GM23338 (cell line): ENCODE results near the gene FIG4. TPM values are rescaled to one million over a fixed set of nuclear protein-coding genes. Genes with fewer than 3 reads are reported as not detected.

Source experiments
- ATAC-seq: fragments of 200-7000 bp; cut with Tn5 transposase; 3 replicates; pipeline ENCODE4 v1.9.1; 2020
- DNase-seq: peaks from one replicate; pipeline ENCODE4 v3.0.0-alpha.2; 2015; ENCODE audit warnings: low spot score
- H2AFZ ChIP-seq: fragments of 200-600 bp; sonication (generic); 2 replicates; pipeline ENCODE4 v1.8.0; 2016; ENCODE audit warnings: antibody characterized with exemption, mild to moderate bottlenecking, moderate library complexity
- H3F3A ChIP-seq: fragments of 200-600 bp; sonication (generic); replicated peaks from 2 replicates; pipeline ENCODE4 v1.8.0; 2017; ENCODE audit warnings: antibody characterized with exemption, mixed run types, low read depth
- H3K27ac ChIP-seq: fragments of 200-600 bp; sonication (generic); 2 replicates; pipeline ENCODE4 v1.6.1; 2016; ENCODE audit warnings: low read depth
- H3K27me3 ChIP-seq: fragments of 200-600 bp; sonication (generic); 2 replicates; pipeline ENCODE4 v1.8.0; 2016; ENCODE audit warnings: mild to moderate bottlenecking, mixed run types, moderate library complexity; ENCODE audit not compliant: insufficient read depth
- H3K36me3 ChIP-seq: fragments of 200-600 bp; sonication (generic); 2 replicates; pipeline ENCODE4 v1.8.0; 2016; ENCODE audit warnings: mild to moderate bottlenecking; ENCODE audit not compliant: insufficient read depth
- H3K4me1 ChIP-seq: fragments of 200-600 bp; sonication (generic); 2 replicates; pipeline ENCODE4 v1.8.0; 2016; ENCODE audit warnings: mild to moderate bottlenecking, moderate library complexity; ENCODE audit not compliant: insufficient read depth
- H3K4me2 ChIP-seq: fragments of 200-600 bp; sonication (generic); 2 replicates; pipeline ENCODE4 v1.7.1; 2017; ENCODE audit warnings: mixed run types
- H3K4me3 ChIP-seq: fragments of 200-600 bp; sonication (generic); 2 replicates; pipeline ENCODE4 v1.6.1; 2016; ENCODE audit warnings: mixed run types
- H3K79me2 ChIP-seq: fragments of 200-600 bp; sonication (generic); replicated peaks from 2 replicates; pipeline ENCODE4 v1.8.0; 2017; ENCODE audit warnings: mild to moderate bottlenecking; ENCODE audit not compliant: insufficient read depth
- H3K9me2 ChIP-seq: fragments of 200-600 bp; sonication (generic); 2 replicates; pipeline ENCODE4 v1.8.0; 2017; ENCODE audit not compliant: insufficient read depth
- H4K20me1 ChIP-seq: fragments of 200-600 bp; sonication (generic); replicated peaks from 2 replicates; pipeline ENCODE4 v1.8.0; 2017; ENCODE audit warnings: mild to moderate bottlenecking; ENCODE audit not compliant: insufficient read depth
- H3K27ac Mint-ChIP-seq: 2 replicates; pipeline ENCODE4 v1.8.0; 2020; ENCODE audit warnings: inconsistent platforms, mild to moderate bottlenecking, moderate library complexity, mixed read lengths
- H3K27me3 Mint-ChIP-seq: 3 replicates; pipeline ENCODE4 v1.8.0; 2022; ENCODE audit warnings: low read depth, mild to moderate bottlenecking, moderate library complexity, mixed read lengths, inconsistent platforms; ENCODE audit not compliant: insufficient read depth, poor library complexity
- H3K36me3 Mint-ChIP-seq: 3 replicates; pipeline ENCODE4 v1.8.0; 2021; ENCODE audit warnings: low read depth, mild to moderate bottlenecking, inconsistent platforms, moderate library complexity, mixed read lengths
- H3K4me1 Mint-ChIP-seq: 3 replicates; pipeline ENCODE4 v1.8.0; 2020; ENCODE audit warnings: mild to moderate bottlenecking, inconsistent platforms, mixed read lengths
- H3K4me3 Mint-ChIP-seq: 3 replicates; pipeline ENCODE4 v1.8.0; 2021; ENCODE audit warnings: moderate library complexity, mild to moderate bottlenecking, inconsistent platforms, mixed read lengths
- H3K9me3 Mint-ChIP-seq: 3 replicates; pipeline ENCODE4 v1.8.0; 2020; ENCODE audit warnings: moderate library complexity, mild to moderate bottlenecking, inconsistent platforms, mixed read lengths
- CREB1 ChIP-seq: fragments of 250-450 bp; sonication (Bioruptor Pico); IDR thresholded peaks from 2 replicates; pipeline ENCODE4 v1.5.0; 2020; ENCODE audit warnings: low read depth, mild to moderate bottlenecking, moderate library complexity
- EZH2 ChIP-seq: fragments of 200-600 bp; sonication (generic); IDR thresholded peaks from one replicate; pipeline ENCODE4 v1.8.0; 2017; ENCODE audit warnings: antibody characterized with exemption, mild to moderate bottlenecking, low read depth; ENCODE audit not compliant: unreplicated experiment
- EZH2phosphoT487 ChIP-seq: fragments of 200-600 bp; sonication (generic); IDR thresholded peaks from one replicate; pipeline ENCODE4 v1.8.1; 2018; ENCODE audit warnings: antibody characterized with exemption; ENCODE audit not compliant: unreplicated experiment
- JUNB ChIP-seq: IDR thresholded peaks from one replicate; pipeline ENCODE4 v1.6.1; 2016; ENCODE audit warnings: antibody characterized with exemption; ENCODE audit not compliant: unreplicated experiment
- NANOG ChIP-seq: IDR thresholded peaks from 2 replicates; pipeline ENCODE4 v1.6.1; 2016; ENCODE audit warnings: antibody characterized with exemption, borderline replicate concordance
- POLR2AphosphoS5 ChIP-seq: IDR thresholded peaks from 2 replicates; pipeline ENCODE4 v1.6.1; 2016; ENCODE audit warnings: antibody characterized with exemption, low read depth
- STAT1 ChIP-seq: IDR thresholded peaks from one replicate; pipeline ENCODE4 v1.6.1; 2016; ENCODE audit warnings: antibody characterized with exemption; ENCODE audit not compliant: unreplicated experiment
- ZNF114 ChIP-seq: fragments of 250-450 bp; sonication (Bioruptor Pico); IDR thresholded peaks from 2 replicates; pipeline ENCODE4 v1.5.0; 2020; ENCODE audit warnings: mild to moderate bottlenecking, moderate library complexity
- ZNF331 ChIP-seq: fragments of 250-450 bp; sonication (Bioruptor Pico); IDR thresholded peaks from 2 replicates; pipeline ENCODE4 v1.5.0; 2020; ENCODE audit warnings: low read depth, mild to moderate bottlenecking, moderate library complexity
- ZNF462 ChIP-seq: fragments of 250-450 bp; sonication (Bioruptor Pico); IDR thresholded peaks from 2 replicates; pipeline ENCODE4 v1.5.0; 2020; ENCODE audit warnings: mild to moderate bottlenecking, moderate library complexity
- polyA plus RNA-seq: library from polyadenylated mRNA; unstranded; fragments of >200 nt; fragmentation: Nextera tagmentation; extraction: Ambion mirVana; gene quantifications from 2 replicates; pipeline ENCODE4 v1.2.1, GENCODE V29; 2016
- total RNA-seq: library from RNA; depleted of rRNA; stranded (reverse); fragments of >200 nt; shearing (Covaris generic); gene quantifications from 2 replicates; pipeline ENCODE4 v1.2.3, GENCODE V29; 2014
- TF ChIP-seq, protein P1 (sequence below): IDR thresholded peaks from 2 replicates; pipeline ENCODE4 v1.6.1; 2016; ENCODE audit warnings: antibody characterized with exemption
- TF ChIP-seq, protein P2 (sequence below): IDR thresholded peaks from one replicate; pipeline ENCODE4 v1.6.1; 2018; ENCODE audit warnings: antibody characterized with exemption; ENCODE audit not compliant: unreplicated experiment
- TF ChIP-seq, protein P3 (sequence below), 2 experiments: fragments of 200-600 bp in 1 of 2; sonication (generic) in 1 of 2; conservative IDR thresholded peaks; 2 replicates each; pipeline versions ENCODE4 v1.5.1 to v1.6.1; 2016 to 2017; ENCODE audit warnings: antibody characterized with exemption in 2 of 2, low read depth in 2 of 2, mild to moderate bottlenecking in 2 of 2, moderate library complexity in 1 of 2

Gene FIG4
- total and polyA plus RNA-seq, 2 experiments from 2014 or later = 7.0 to 16.9 TPM

GRCh38 chr6:109762769-109763441 is 71.8 kb downstream of the FIG4 start:
- Histone ChIP-seq H3K36me3 (no peaks in the 10 kb centered on the region), H3K9me2 (no peaks in the 10 kb centered on the region), H3K79me2 (no peaks in the 10 kb centered on the region), H3K27ac (no peak overlapping the region), H3K27me3 (no peaks in the 10 kb centered on the region), H4K20me1 (no peaks in the 10 kb centered on the region), H3K4me3 (no peak overlapping the region), H3K4me1 (no peaks in the 10 kb centered on the region), H3K4me2 (no peak overlapping the region), H2AFZ (no peak overlapping the region), H3F3A (no peaks in the 10 kb centered on the region)
- no peaks in the 10 kb centered on the region for H3K4me1 Mint-ChIP-seq
- H3K27me3 Mint-ChIP-seq = no peaks in the 10 kb centered on the region
- no peak overlapping the region; the same call in 1 of the 2 replicates for H3K27ac Mint-ChIP-seq
- no peak overlapping the region for H3K4me3 Mint-ChIP-seq
- H3K9me3 Mint-ChIP-seq = peaks cover 2% of the 10 kb centered on the region; the same call in 1 of the 3 replicates
- ATAC-seq = no peak
- TF ChIP-seq EZH2 = no peak
- no peak for TF ChIP-seq EZH2phosphoT487
- TF ChIP-seq ZNF114 = no peak
- no peak for TF ChIP-seq POLR2AphosphoS5
- TF ChIP-seq NANOG = no peak
- no peak for TF ChIP-seq CREB1 (CRISPR knock-in tag)
- no peak for TF ChIP-seq JUNB
- TF ChIP-seq ZNF331 = no peak
- TF ChIP-seq, protein P1, sequence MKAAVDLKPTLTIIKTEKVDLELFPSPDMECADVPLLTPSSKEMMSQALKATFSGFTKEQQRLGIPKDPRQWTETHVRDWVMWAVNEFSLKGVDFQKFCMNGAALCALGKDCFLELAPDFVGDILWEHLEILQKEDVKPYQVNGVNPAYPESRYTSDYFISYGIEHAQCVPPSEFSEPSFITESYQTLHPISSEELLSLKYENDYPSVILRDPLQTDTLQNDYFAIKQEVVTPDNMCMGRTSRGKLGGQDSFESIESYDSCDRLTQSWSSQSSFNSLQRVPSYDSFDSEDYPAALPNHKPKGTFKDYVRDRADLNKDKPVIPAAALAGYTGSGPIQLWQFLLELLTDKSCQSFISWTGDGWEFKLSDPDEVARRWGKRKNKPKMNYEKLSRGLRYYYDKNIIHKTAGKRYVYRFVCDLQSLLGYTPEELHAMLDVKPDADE = no peak
- TF ChIP-seq, protein P2, sequence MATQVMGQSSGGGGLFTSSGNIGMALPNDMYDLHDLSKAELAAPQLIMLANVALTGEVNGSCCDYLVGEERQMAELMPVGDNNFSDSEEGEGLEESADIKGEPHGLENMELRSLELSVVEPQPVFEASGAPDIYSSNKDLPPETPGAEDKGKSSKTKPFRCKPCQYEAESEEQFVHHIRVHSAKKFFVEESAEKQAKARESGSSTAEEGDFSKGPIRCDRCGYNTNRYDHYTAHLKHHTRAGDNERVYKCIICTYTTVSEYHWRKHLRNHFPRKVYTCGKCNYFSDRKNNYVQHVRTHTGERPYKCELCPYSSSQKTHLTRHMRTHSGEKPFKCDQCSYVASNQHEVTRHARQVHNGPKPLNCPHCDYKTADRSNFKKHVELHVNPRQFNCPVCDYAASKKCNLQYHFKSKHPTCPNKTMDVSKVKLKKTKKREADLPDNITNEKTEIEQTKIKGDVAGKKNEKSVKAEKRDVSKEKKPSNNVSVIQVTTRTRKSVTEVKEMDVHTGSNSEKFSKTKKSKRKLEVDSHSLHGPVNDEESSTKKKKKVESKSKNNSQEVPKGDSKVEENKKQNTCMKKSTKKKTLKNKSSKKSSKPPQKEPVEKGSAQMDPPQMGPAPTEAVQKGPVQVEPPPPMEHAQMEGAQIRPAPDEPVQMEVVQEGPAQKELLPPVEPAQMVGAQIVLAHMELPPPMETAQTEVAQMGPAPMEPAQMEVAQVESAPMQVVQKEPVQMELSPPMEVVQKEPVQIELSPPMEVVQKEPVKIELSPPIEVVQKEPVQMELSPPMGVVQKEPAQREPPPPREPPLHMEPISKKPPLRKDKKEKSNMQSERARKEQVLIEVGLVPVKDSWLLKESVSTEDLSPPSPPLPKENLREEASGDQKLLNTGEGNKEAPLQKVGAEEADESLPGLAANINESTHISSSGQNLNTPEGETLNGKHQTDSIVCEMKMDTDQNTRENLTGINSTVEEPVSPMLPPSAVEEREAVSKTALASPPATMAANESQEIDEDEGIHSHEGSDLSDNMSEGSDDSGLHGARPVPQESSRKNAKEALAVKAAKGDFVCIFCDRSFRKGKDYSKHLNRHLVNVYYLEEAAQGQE = no peak
- no peak for TF ChIP-seq ZNF462 (CRISPR knock-in tag)
- TF ChIP-seq, protein P3, sequence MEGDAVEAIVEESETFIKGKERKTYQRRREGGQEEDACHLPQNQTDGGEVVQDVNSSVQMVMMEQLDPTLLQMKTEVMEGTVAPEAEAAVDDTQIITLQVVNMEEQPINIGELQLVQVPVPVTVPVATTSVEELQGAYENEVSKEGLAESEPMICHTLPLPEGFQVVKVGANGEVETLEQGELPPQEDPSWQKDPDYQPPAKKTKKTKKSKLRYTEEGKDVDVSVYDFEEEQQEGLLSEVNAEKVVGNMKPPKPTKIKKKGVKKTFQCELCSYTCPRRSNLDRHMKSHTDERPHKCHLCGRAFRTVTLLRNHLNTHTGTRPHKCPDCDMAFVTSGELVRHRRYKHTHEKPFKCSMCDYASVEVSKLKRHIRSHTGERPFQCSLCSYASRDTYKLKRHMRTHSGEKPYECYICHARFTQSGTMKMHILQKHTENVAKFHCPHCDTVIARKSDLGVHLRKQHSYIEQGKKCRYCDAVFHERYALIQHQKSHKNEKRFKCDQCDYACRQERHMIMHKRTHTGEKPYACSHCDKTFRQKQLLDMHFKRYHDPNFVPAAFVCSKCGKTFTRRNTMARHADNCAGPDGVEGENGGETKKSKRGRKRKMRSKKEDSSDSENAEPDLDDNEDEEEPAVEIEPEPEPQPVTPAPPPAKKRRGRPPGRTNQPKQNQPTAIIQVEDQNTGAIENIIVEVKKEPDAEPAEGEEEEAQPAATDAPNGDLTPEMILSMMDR (conservative IDR thresholded peaks at IDR 0.05; ENCODE audit: low read depth in 2 of 2) = no peak
- no peak for TF ChIP-seq STAT1
- peaks cover 21% of the 10 kb centered on the region for H3K36me3 Mint-ChIP-seq
- DNase-seq = no peak
